SJCRH30 (cell line): ENCODE data around the gene HMGA1. TPM values are rescaled to one million over a fixed set of nuclear protein-coding genes. Genes with fewer than 3 reads are reported as not detected.

Experiments
- DNase-seq, 2 experiments: peaks; one replicate each; pipeline ENCODE4 v3.0.0-alpha.2; 2015 to 2020
- H3K27ac ChIP-seq: fragments of 250-450 bp; sonication (Bioruptor Pico); 2 replicates; pipeline ENCODE4 v1.5.1; 2020; ENCODE audit warnings: mild to moderate bottlenecking, moderate library complexity
- H3K27me3 ChIP-seq: fragments of 250-450 bp; sonication (Bioruptor Pico); 2 replicates; pipeline ENCODE4 v1.5.1; 2020; ENCODE audit warnings: mild to moderate bottlenecking, moderate library complexity
- H3K36me3 ChIP-seq: fragments of 250-450 bp; sonication (Bioruptor Pico); 2 replicates; pipeline ENCODE4 v1.5.1; 2020; ENCODE audit warnings: mild to moderate bottlenecking, moderate library complexity
- H3K4me1 ChIP-seq: fragments of 250-450 bp; sonication (Bioruptor Pico); 2 replicates; pipeline ENCODE4 v1.5.1; 2020; ENCODE audit warnings: mild to moderate bottlenecking, moderate library complexity
- H3K4me3 ChIP-seq: fragments of 250-450 bp; sonication (Bioruptor Pico); 2 replicates; pipeline ENCODE4 v1.5.1; 2020; ENCODE audit warnings: mild to moderate bottlenecking, moderate library complexity
- H3K9me3 ChIP-seq: fragments of 250-450 bp; sonication (Bioruptor Pico); replicated peaks from 2 replicates; pipeline ENCODE4 v1.5.1; 2020; ENCODE audit warnings: mild to moderate bottlenecking, moderate library complexity
- total RNA-seq: library from RNA; depleted of rRNA; stranded (reverse); fragments of >200 nt; shearing (Covaris generic); gene quantifications from 2 replicates; pipeline ENCODE4 v1.2.3, GENCODE V29; 2014

The HMGA1 gene
- total RNA-seq, 1 experiment from 2014 or later: 129 TPM

- no peak overlapping the region for H3K4me3 ChIP-seq
- no peaks in the 10 kb centered on the region for H3K36me3 ChIP-seq
- no peak for DNase-seq
- H3K27me3 ChIP-seq: no peaks in the 10 kb centered on the region
- no peaks in the 10 kb centered on the region for H3K4me1 ChIP-seq
- no peaks in the 10 kb centered on the region for H3K9me3 ChIP-seq
- no peak overlapping the region for H3K27ac ChIP-seq
Measured at GRCh38 chr6:34206726-34207125, 29.9 kb upstream of the HMGA1 start.

DNA sequence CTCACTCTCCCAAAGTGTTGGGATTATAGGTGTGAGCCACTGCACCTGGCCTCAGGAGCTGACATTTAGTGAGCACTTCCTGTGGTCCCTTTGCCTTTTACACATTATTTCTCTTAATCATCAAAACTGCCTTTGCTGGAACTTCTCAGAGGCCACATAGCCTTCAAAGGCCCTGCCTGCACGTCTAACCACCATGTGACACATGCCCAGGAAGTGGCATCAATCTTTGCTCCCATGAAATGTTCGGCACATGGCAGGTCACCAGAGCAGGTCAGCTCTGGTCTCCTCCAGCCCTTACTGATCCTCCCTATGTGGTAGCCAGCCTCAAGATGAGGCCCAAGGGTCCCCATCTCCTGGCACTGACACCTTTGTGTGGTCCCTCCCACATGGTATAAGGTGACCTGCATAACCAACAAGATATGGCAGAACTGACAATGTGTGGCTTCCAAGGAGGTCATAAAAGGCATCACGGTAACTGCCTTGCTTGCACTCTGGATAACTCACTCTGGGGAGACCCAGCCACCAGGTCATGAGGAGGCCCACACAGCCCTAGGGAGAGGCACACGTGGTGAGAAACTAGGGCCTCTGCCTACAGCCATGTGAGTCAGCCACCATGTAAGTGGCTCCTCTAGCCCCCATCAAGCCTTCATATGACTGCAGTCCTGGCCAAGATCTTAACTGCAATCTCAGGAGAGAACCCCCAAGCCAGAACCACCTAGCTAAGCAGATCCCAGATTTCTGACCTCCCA is 28.8 kb upstream of the HMGA1 start:
- Histone ChIP-seq H3K9me3 (no peaks in the 10 kb centered on the region), H3K27ac (no peak overlapping the region), H3K27me3 (no peaks in the 10 kb centered on the region), H3K36me3 (no peaks in the 10 kb centered on the region), H3K4me3 (no peak overlapping the region), H3K4me1 (no peaks in the 10 kb centered on the region)
- no peak for DNase-seq

DNA sequence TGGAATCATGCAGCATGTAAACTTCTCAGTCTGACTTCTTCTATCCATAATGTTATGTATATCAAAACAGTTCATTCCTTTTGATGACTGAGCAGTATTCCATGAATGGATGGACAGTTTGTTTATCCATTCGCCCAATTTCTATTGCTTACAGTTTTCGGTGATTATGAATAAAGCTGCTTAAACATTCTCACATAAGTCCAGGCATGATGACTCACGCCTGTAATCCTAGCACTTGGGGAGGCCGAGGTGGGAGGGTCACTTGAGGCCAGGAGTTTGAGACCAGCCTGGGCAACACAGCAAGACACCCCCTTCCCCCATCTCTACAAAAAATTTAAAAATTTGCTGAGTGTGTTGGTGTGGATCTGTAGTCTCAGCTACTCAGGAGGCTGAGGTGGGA is 22.9 kb upstream of the HMGA1 start:
- DNase-seq: no peak
- H3K4me1 ChIP-seq: no peaks in the 10 kb centered on the region
- H3K36me3 ChIP-seq: no peaks in the 10 kb centered on the region
- no peaks in the 10 kb centered on the region for H3K9me3 ChIP-seq
- no peaks in the 10 kb centered on the region for H3K27me3 ChIP-seq
- no peak overlapping the region for H3K4me3 ChIP-seq
- H3K27ac ChIP-seq: no peak overlapping the region

DNA sequence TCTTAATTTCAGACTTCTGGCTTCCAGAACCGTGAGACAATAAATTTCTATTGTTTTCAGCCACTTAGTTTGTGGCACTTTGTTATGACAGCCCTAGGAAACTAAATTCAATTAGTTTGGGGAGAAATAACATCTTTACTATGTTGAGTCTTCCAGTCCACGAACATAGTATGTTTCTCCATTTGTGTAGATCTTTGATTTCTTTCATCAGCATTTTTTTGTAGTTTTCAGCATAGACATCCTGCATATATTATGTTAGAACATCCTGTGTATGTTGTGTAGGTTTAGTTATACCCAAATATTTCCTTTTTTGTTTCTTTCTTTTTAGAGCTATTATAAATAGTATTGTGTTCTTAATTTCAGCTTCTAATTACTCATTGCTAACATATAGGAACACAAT is 18.0 kb upstream of the HMGA1 start:
- no peaks in the 10 kb centered on the region for H3K9me3 ChIP-seq
- H3K27me3 ChIP-seq: no peaks in the 10 kb centered on the region
- H3K4me3 ChIP-seq: no peak overlapping the region
- DNase-seq: no peak
- no peak overlapping the region for H3K27ac ChIP-seq
- H3K4me1 ChIP-seq: peaks cover 3% of the 10 kb centered on the region; the same call in 1 of the 2 replicates
- no peaks in the 10 kb centered on the region for H3K36me3 ChIP-seq

- H3K4me1 ChIP-seq: peaks cover 11% of the 10 kb centered on the region; the same call in 1 of the 2 replicates
- H3K9me3 ChIP-seq: no peaks in the 10 kb centered on the region
- no peaks in the 10 kb centered on the region for H3K36me3 ChIP-seq
- H3K4me3 ChIP-seq: peak overlapping the region; percentile 77
- no peak overlapping the region for H3K27ac ChIP-seq
- no peaks in the 10 kb centered on the region for H3K27me3 ChIP-seq
- DNase-seq: no peak
Measured at GRCh38 chr6:34223381-34223955, 13.2 kb upstream of the HMGA1 start.

DNA sequence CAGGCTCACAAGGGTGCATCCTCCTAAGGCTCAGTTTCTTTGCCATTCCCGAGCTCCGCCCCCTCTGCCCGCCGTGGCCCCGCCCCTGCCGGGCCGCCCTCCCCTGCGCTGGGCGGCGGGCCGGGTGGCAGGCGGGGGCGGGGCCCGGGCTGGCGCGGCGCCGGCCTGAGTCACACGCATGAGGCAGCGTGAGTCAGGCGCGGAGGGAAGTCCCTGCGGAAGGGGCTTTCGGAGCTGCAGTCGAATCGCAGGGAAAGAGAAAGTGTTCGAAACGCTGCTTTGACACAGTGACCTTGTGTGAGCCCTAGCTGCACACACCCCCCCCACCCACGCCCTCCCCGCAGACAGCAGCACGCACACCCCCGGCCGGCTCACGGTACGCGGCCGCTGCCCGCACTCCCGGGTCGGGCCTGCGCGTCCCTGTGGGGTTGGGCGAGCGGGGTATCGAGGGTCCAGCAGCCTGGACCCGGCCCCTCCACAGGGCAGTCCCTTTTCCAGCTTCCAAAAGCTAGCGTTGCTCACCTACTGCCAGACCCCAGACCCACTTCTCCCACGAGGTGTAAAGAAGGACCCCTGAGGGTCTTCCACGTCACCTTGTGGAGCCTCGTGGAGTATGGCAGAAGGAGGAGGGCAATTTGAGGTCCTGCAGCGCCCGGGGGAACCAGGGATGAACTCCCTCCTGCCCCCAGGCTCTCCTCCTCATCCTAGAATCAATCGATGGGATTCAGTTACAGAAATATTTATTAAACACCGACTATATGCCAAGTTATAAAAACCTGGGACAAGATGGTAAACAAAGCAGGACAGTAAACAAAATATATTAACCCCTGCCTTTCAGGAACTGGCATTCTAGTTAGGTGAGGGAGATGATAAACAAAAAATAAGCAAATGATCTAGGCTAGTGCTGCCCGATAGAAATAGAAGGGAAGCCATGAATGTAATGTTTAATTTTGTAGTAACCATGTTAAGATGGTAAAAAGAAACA is 12.4 kb upstream of the HMGA1 start:
- DNase-seq: peak; percentile 88 to 91
- Histone ChIP-seq H3K4me3 (peak overlapping the region; percentile 77), H3K27ac (peak overlapping the region; percentile 67), H3K27me3 (no peaks in the 10 kb centered on the region), H3K9me3 (no peaks in the 10 kb centered on the region), H3K36me3 (no peaks in the 10 kb centered on the region), H3K4me1 (peaks cover 15% of the 10 kb centered on the region; the same call in 1 of the 2 replicates)

DNA sequence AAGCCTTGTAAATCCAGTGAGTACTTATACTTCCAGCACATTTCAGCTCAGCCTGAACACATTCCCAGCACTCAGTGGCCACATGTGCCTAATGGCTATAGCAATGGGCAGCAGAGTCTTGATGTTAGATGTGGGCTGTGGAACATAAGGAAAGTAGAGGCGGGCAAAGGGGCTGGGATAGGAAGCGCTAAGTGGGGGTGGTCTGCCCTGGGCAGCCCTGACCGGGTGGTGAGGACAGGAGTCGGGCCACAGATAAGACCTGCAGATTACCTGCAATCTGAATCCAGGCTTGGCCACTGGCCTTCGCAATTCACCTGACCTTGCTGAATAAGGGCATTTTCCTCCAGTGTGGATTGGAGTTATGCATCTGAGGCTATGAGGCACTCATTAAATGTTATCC is 11.1 kb upstream of the HMGA1 start:
- no peak overlapping the region for H3K27ac ChIP-seq
- no peak overlapping the region for H3K4me3 ChIP-seq
- peaks cover 17% of the 10 kb centered on the region; the same call in 1 of the 2 replicates for H3K4me1 ChIP-seq
- no peaks in the 10 kb centered on the region for H3K27me3 ChIP-seq
- H3K36me3 ChIP-seq: no peaks in the 10 kb centered on the region
- no peak for DNase-seq
- H3K9me3 ChIP-seq: no peaks in the 10 kb centered on the region

GRCh38 chr6:34226066-34226465 is 10.6 kb upstream of the HMGA1 start:
- H3K9me3 ChIP-seq: no peaks in the 10 kb centered on the region

GRCh38 chr6:34226731-34227586 is 9.7 kb upstream of the HMGA1 start:
- no peak for DNase-seq
- Histone ChIP-seq H3K9me3 (no peaks in the 10 kb centered on the region), H3K36me3 (no peaks in the 10 kb centered on the region), H3K4me1 (peaks cover 17% of the 10 kb centered on the region; the same call in 1 of the 2 replicates), H3K4me3 (no peak overlapping the region), H3K27me3 (no peaks in the 10 kb centered on the region), H3K27ac (no peak overlapping the region)

More at GRCh38 chr6:34226066-34226465, 10.6 kb upstream of the HMGA1 start:
- DNase-seq: no peak
- peaks cover 17% of the 10 kb centered on the region; the same call in 1 of the 2 replicates for H3K4me1 ChIP-seq
- H3K27ac ChIP-seq: no peak overlapping the region
- H3K4me3 ChIP-seq: no peak overlapping the region
- H3K27me3 ChIP-seq: no peaks in the 10 kb centered on the region
- H3K36me3 ChIP-seq: no peaks in the 10 kb centered on the region

- no peak for DNase-seq
- Histone ChIP-seq H3K36me3 (no peaks in the 10 kb centered on the region), H3K27ac (no peak overlapping the region), H3K4me1 (peaks cover 17% of the 10 kb centered on the region; the same call in 1 of the 2 replicates), H3K27me3 (no peaks in the 10 kb centered on the region), H3K9me3 (no peaks in the 10 kb centered on the region), H3K4me3 (no peak overlapping the region)
Measured at GRCh38 chr6:34227761-34228421, 8.8 kb upstream of the HMGA1 start.

DNA sequence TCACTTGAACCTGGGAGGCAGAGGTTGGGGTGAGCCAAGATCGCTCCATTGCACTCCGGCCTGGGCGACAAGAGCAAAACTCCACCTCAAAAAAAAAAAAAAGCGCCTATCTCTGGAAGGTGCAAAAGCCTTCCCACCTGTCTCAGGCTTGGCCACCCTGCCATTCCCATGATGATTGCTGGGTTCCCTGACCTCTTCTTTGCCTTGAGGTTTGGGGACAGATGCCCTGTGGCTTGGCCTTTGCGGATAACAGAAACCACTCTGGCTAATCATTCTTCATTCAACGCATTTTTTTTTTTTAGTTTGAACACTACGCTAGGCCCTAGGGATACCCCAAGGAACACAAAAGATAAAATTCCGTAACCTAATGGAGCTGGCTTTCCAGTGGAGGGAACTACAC is 6.8 kb upstream of the HMGA1 start:
- no peaks in the 10 kb centered on the region for H3K36me3 ChIP-seq
- H3K27me3 ChIP-seq: no peaks in the 10 kb centered on the region
- no peak overlapping the region for H3K4me3 ChIP-seq
- no peak overlapping the region for H3K27ac ChIP-seq
- H3K4me1 ChIP-seq: peaks cover 10% of the 10 kb centered on the region; the same call in 1 of the 2 replicates
- no peak for DNase-seq
- no peaks in the 10 kb centered on the region for H3K9me3 ChIP-seq

DNA sequence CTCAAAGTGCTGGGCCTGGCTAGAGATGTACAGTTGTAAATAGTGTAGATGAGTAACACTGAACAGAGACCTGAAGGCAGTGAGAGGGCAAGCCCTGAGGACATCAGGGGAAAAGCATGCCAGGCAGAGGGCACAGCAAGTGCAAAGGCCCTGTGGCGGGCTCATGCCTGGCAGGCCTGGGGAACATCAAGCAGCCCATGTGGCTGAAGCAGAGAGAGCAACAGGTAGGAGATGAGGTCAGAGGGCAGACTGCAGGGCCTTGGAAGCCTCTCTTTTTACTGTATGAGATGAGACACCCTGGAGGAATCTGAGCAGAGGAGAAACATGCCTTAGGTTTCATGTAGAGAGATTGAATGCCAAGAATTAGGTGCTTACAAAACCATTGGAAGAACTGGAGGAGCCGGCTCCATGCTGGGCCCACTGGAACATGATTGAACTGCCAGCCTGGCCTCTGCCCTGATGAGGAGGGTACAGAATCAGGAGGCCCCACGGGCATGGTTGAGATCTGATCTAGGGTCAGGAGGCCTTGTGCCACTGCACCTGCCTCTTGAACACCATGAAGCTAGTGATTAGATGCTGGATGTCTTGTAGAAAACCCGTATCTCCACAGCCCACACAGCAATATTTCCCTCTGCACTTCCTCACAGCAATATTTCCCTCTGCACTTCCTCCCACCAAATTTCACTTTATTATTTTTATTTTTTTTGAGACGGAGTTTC is 5.9 kb upstream of the HMGA1 start:
- no peak overlapping the region for H3K27ac ChIP-seq
- DNase-seq: no peak
- H3K36me3 ChIP-seq: no peaks in the 10 kb centered on the region

More for the DNA sequence above, 5.9 kb upstream of the HMGA1 start:
- H3K4me1 ChIP-seq: peaks cover 10% of the 10 kb centered on the region; the same call in 1 of the 2 replicates
- H3K4me3 ChIP-seq: no peak overlapping the region
- no peaks in the 10 kb centered on the region for H3K27me3 ChIP-seq
- H3K9me3 ChIP-seq: no peaks in the 10 kb centered on the region
